MG63 (cell line): ENCODE measurements around the gene CYP4F8. TPM values are rescaled to one million over a fixed set of nuclear protein-coding genes. Genes with fewer than 3 reads are reported as not detected.
"Not testable (repeated sequence)": the region's sequence is repeated elsewhere in the genome, so short reads cannot be mapped to it uniquely, and the experiment has no call there.

Experiments used
- DNase-seq: peaks from one replicate; pipeline ENCODE4 v3.0.0-alpha.2; 2020
- H3K27me3 ChIP-seq: fragments of 250-450 bp; sonication (Bioruptor Pico); 2 replicates; pipeline ENCODE4 v1.5.1; 2020; ENCODE audit warnings: mild to moderate bottlenecking, moderate library complexity
- H3K36me3 ChIP-seq: fragments of 250-450 bp; sonication (Bioruptor Pico); 2 replicates; pipeline ENCODE4 v1.5.1; 2020; ENCODE audit warnings: mild to moderate bottlenecking, moderate library complexity
- H3K4me3 ChIP-seq: fragments of 250-450 bp; sonication (Bioruptor Pico); 2 replicates; pipeline ENCODE4 v1.5.1; 2020; ENCODE audit warnings: mild to moderate bottlenecking, moderate library complexity
- H3K9me3 ChIP-seq: fragments of 250-450 bp; sonication (Bioruptor Pico); 2 replicates; pipeline ENCODE4 v1.5.1; 2020; ENCODE audit warnings: mild to moderate bottlenecking, moderate library complexity
- total RNA-seq: library from RNA; depleted of rRNA; stranded (reverse); fragments of >200 nt; shearing (Covaris generic); gene quantifications from 2 replicates; pipeline ENCODE4 v1.2.3, GENCODE V29; 2014; ENCODE audit warnings: low replicate concordance; rRNA removed

Gene CYP4F8
- not detected in 2 replicates for total RNA-seq

GRCh38 chr19:15614507-15615379 lies at the start of gene CYP4F8:
Gene CYP4F8, plus strand, starts transcription at chr19:15615218. Its CDS starts 399 bp downstream, at chr19:15615617.
- DNase-seq, result no peak
- Histone ChIP-seq H3K4me3 (no peak within 1 kb of the TSS), H3K9me3 (no peaks in the 10 kb centered on the region), H3K27me3 (peaks cover 17% of the 10 kb centered on the region; the same call in 1 of the 2 replicates), H3K36me3 (no peaks in the 10 kb centered on the region)

DNA sequence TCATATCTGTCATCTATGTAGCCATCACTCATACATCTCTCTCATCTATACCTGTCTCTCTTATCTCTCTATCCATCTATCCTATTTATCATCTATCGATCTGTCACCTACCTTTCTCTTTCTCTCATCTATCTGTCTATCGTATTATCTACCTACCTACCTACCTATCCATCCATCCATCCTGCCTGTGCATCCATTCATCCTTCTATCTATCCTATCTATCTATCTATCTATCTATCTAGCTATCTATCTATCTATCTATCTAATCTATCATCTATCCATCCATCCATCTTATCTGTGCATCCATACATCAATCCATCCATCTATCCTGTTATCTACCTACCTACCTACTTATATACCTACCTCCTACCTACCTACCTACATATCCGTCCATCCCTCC lies 44.6 kb upstream of the CYP4F8 start:
- Histone ChIP-seq H3K9me3 (no peaks in the 10 kb centered on the region), H3K36me3 (no peaks in the 10 kb centered on the region), H3K4me3 (no peak overlapping the region), H3K27me3 (peaks cover 75% of the 10 kb centered on the region)
- DNase-seq, result no peak

DNA sequence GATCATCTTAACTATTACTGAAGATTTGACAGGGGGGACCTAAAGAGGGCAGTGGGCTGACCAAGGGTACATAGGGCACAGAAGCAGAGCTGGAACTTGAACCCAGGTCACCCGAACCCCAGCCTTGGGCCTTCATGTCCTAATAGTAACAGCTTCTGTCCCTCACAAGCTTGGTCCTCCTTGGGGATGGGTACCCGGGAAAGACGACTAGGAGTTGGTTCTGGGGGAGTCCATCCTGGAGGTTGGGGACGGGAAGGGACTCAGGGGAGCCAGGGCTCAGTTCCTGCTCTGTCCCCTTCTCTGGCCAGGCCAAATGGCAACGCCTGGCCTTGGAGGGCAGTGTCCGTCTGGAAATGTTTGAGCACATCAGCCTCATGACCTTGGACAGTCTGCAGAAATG lies 39.6 kb upstream of the CYP4F8 start:
- DNase-seq, result no peak
- Histone ChIP-seq H3K27me3 (peaks cover 66% of the 10 kb centered on the region), H3K36me3 (no peaks in the 10 kb centered on the region), H3K9me3 (no peaks in the 10 kb centered on the region), H3K4me3 (no peak overlapping the region)

DNA sequence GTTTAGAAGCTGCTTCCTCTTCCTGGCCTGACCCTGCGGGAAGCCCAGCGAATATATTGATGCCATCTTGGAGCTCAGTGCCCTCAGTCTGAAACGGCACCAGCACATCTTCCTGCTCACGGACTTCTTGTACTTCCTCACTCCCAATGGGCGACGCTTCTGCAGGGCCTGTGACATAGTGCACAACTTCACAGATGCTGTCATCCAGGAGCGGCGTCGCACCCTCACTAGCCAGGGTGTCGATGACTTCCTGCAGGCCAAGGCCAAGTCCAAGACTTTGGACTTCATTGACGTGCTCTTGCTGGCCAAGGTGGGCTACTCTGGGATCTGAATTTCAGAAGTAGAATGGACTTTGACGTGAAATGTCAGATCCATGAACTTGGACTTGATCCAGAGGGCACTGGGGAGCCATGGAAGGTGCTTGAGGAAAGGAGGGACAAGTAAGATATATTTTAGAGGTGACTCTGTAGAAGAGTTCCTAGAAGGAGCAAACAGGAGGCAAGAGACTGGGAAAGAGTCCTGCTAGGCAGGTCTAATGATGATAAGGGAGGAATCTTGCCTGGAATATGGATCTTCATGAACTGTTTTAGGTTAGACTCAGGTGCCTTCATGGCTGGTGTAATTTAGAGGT lies 38.4 kb upstream of the CYP4F8 start:
- H3K9me3 ChIP-seq, result no peaks in the 10 kb centered on the region
- DNase-seq, result no peak
- no peak overlapping the region for H3K4me3 ChIP-seq
- H3K36me3 ChIP-seq, result no peaks in the 10 kb centered on the region
- peaks cover 66% of the 10 kb centered on the region for H3K27me3 ChIP-seq

- no peaks in the 10 kb centered on the region for H3K36me3 ChIP-seq
- no peak for DNase-seq
- peaks cover 66% of the 10 kb centered on the region for H3K27me3 ChIP-seq
Measured at GRCh38 chr19:15577184-15577771, 37.7 kb upstream of the CYP4F8 start.

GRCh38 chr19:15583346-15583745 lies 31.7 kb upstream of the CYP4F8 start:
- H3K27me3 ChIP-seq, result peaks cover 59% of the 10 kb centered on the region
- no peaks in the 10 kb centered on the region for H3K36me3 ChIP-seq
- H3K4me3 ChIP-seq, result no peak overlapping the region
- no peaks in the 10 kb centered on the region for H3K9me3 ChIP-seq
- no peak for DNase-seq

More at GRCh38 chr19:15577184-15577771, 37.7 kb upstream of the CYP4F8 start:
- no peak overlapping the region for H3K4me3 ChIP-seq
- H3K9me3 ChIP-seq, result no peaks in the 10 kb centered on the region

- no peaks in the 10 kb centered on the region for H3K36me3 ChIP-seq
- peaks cover 59% of the 10 kb centered on the region for H3K27me3 ChIP-seq
- H3K4me3 ChIP-seq, result no peak overlapping the region
- DNase-seq, result no peak
- no peaks in the 10 kb centered on the region for H3K9me3 ChIP-seq
Measured at GRCh38 chr19:15584095-15584494, 30.9 kb upstream of the CYP4F8 start.

DNA sequence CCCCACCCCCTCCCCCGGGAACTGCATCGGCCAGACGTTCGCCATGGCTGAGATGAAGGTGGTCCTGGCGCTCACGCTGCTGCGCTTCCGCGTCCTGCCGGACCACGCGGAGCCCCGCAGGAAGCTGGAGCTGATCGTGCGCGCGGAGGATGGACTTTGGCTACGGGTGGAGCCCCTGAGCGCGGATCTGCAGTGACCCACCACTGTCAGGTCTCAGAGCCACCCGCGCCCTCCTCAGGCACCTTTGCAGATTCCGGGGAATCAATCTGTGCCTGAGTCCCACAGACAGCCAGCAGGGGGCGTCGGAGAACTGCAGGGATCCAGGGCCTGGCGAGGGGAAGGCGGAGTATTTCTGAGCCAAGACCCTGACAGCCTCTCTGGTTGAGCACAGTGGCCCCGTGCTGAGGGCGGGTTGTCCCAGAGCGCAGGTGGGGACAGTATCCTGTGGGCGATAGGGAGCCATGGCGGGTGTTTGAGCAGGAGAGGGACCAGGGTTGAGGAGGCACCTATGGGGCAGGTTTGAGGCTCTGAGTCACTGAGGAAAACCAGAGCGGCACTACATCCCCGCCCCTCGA lies 30.4 kb upstream of the CYP4F8 start:
- Histone ChIP-seq H3K36me3 (no peaks in the 10 kb centered on the region), H3K4me3 (no peak overlapping the region), H3K9me3 (no peaks in the 10 kb centered on the region), H3K27me3 (peaks cover 59% of the 10 kb centered on the region)
- peak; percentile 76 for DNase-seq

DNA sequence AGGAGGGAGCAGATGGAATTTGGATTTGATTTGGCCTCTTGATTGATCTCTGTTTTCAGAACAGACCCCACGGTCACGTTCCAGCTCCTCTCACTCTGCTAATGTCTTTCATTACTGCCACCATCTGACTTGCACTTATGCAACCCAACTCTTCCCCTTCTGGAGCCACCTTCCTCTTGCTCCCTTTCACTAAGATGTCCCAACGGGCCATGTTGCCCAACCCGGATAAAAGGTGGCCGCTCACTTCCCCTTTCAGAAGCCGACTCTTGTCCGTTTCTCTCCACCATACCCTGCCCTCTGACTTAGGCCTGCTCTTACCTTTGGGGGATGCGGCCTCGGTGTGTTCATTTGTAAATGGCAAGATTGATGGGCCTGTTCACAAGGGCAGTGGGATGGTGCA lies 27.4 kb upstream of the CYP4F8 start:
- no peak for DNase-seq
- H3K4me3 ChIP-seq, result no peak overlapping the region
- H3K27me3 ChIP-seq, result peaks cover 39% of the 10 kb centered on the region
- no peaks in the 10 kb centered on the region for H3K36me3 ChIP-seq
- H3K9me3 ChIP-seq, result peaks cover 9% of the 10 kb centered on the region

GRCh38 chr19:15588265-15588664 lies 26.8 kb upstream of the CYP4F8 start:
- H3K9me3 ChIP-seq, result peaks cover 12% of the 10 kb centered on the region
- H3K4me3 ChIP-seq, result no peak overlapping the region
- no peaks in the 10 kb centered on the region for H3K36me3 ChIP-seq
- peaks cover 37% of the 10 kb centered on the region for H3K27me3 ChIP-seq
- DNase-seq, result no peak

GRCh38 chr19:15589760-15590451 lies 25.1 kb upstream of the CYP4F8 start:
- H3K36me3 ChIP-seq, result no peaks in the 10 kb centered on the region
- peaks cover 24% of the 10 kb centered on the region for H3K27me3 ChIP-seq
- DNase-seq, result no peak
- peaks cover 14% of the 10 kb centered on the region for H3K9me3 ChIP-seq
- no peak overlapping the region for H3K4me3 ChIP-seq

- peaks cover 20% of the 10 kb centered on the region for H3K27me3 ChIP-seq
- peaks cover 21% of the 10 kb centered on the region for H3K9me3 ChIP-seq
- H3K36me3 ChIP-seq, result no peaks in the 10 kb centered on the region
- DNase-seq, result no peak
- H3K4me3 ChIP-seq, result no peak overlapping the region
Measured at GRCh38 chr19:15591796-15592195, 23.2 kb upstream of the CYP4F8 start.

DNA sequence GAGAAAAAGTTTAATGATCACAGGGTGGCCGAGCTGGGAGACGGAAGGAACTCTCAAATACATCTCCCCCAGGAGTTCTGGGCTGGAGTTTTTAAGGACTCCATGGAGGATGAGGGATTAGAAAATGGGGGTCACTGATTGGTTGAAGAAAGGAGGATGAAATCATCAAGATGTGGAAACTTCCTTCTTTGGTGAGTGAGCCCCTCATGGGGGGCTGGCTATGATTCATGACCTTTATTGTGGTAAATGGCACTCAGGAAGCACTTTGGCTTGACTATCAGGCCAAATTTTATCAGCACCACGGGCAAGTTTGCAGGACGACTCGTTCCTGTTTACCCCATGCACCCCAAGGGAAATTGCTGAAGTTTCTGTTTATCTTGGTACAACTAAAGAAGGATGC lies 22.5 kb upstream of the CYP4F8 start:
- not testable (repeated sequence) for H3K36me3 ChIP-seq, DNase-seq, H3K4me3 ChIP-seq
- Histone ChIP-seq H3K27me3 (peaks cover 20% of the 10 kb centered on the region), H3K9me3 (peaks cover 25% of the 10 kb centered on the region)

DNA sequence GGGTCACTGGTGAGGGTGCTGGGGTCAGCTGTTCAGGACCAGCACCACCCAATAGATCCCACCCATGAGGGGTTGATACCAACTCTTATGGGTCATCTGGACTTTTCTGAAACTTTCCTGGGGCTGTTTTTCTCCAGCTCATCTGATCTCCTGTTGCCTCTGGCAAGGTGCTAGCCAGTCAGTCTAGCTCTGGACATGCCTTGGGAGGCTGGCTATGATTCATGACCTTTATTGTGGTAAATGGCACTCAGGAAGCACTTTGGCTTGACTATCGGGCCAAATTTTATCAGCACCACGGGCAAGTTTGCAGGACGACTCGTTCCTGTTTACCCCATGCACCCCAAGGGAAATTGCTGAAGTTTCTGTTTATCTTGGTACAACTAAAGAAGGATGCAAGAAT lies 21.3 kb upstream of the CYP4F8 start:
- not testable (repeated sequence) for H3K36me3 ChIP-seq, H3K4me3 ChIP-seq, DNase-seq
- peaks cover 25% of the 10 kb centered on the region for H3K9me3 ChIP-seq
- H3K27me3 ChIP-seq, result peaks cover 17% of the 10 kb centered on the region

DNA sequence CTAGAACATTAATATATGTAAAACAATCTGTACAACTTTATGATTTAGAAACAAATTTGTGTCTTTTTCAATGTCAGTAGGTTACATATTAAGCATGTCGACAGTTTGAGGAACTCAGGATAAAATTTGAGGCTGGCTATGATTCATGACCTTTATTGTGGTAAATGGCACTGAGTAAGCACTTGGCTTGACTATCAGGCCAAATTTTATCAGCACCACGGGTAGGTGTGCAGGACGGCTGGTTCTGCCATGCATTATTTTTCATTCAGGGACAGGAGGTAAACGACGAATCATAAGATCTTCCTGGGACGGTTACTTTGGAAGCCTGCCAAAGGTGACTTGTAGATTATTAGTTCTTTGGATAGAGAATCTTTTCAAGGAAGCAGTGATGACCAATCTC lies 19.9 kb upstream of the CYP4F8 start:
- DNase-seq, result no peak
- no peak overlapping the region for H3K4me3 ChIP-seq
- H3K9me3 ChIP-seq, result peaks cover 25% of the 10 kb centered on the region
- peaks cover 17% of the 10 kb centered on the region for H3K27me3 ChIP-seq
- H3K36me3 ChIP-seq, result no peaks in the 10 kb centered on the region
